HUES6 (cell line): ENCODE data around the gene EIF4B.

Source experiments
- H3K27ac ChIP-seq: 2 replicates; pipeline ENCODE4 v1.7.0; 2013; ENCODE audit warnings: low read depth, mild to moderate bottlenecking, low read length, inconsistent platforms
- H3K27me3 ChIP-seq: 2 replicates; pipeline ENCODE4 v1.6.1; 2013; ENCODE audit warnings: low read length; ENCODE audit not compliant: control insufficient read depth, insufficient read depth
- H3K36me3 ChIP-seq: 2 replicates; pipeline ENCODE4 v1.6.1; 2013; ENCODE audit warnings: low read length; ENCODE audit not compliant: control insufficient read depth, insufficient read depth
- H3K4me1 ChIP-seq: 2 replicates; pipeline ENCODE4 v1.6.1; 2013; ENCODE audit warnings: low read length; ENCODE audit not compliant: control insufficient read depth, insufficient read depth
- H3K4me3 ChIP-seq: 2 replicates; pipeline ENCODE4 v1.5.1; 2013; ENCODE audit warnings: low read depth, low read length
- H3K9ac ChIP-seq: one replicate; pipeline ENCODE4 v1.6.1; 2013; ENCODE audit warnings: mild to moderate bottlenecking, low read length
- H3K9me3 ChIP-seq: 2 replicates; pipeline ENCODE4 v1.6.1; 2013; ENCODE audit warnings: low read depth, low read length; ENCODE audit not compliant: control insufficient read depth, insufficient read depth

Gene EIF4B

DNA sequence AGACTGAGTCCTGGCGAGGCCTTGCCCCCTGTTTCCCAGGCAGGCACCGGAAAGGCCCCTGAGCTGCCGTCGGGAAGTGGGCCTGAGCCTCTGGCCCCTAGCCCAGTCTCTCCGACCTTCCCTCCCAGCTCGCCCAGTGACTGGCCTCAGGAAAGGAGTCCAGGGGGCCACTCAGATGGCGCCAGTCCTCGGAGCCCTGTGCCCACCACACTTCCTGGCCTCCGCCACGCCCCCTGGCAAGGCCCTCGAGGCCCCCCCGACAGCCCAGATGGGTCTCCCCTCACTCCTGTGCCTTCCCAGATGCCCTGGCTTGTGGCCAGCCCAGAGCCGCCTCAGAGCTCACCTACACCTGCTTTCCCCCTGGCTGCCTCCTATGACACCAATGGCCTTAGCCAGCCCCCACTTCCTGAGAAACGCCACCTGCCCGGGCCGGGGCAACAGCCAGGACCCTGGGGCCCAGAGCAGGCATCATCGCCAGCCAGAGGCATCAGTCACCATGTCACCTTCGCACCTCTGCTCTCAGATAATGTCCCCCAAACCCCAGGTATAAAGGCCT lies 54.5 kb downstream of the EIF4B start:
- Histone ChIP-seq H3K9ac (no peak overlapping the region), H3K27me3 (peaks cover 11% of the 10 kb centered on the region; the same call in 1 of the 2 replicates), H3K4me3 (no peak overlapping the region), H3K4me1 (no peaks in the 10 kb centered on the region), H3K9me3 (no peaks in the 10 kb centered on the region), H3K27ac (no peak overlapping the region), H3K36me3 (peaks cover 6% of the 10 kb centered on the region)

DNA sequence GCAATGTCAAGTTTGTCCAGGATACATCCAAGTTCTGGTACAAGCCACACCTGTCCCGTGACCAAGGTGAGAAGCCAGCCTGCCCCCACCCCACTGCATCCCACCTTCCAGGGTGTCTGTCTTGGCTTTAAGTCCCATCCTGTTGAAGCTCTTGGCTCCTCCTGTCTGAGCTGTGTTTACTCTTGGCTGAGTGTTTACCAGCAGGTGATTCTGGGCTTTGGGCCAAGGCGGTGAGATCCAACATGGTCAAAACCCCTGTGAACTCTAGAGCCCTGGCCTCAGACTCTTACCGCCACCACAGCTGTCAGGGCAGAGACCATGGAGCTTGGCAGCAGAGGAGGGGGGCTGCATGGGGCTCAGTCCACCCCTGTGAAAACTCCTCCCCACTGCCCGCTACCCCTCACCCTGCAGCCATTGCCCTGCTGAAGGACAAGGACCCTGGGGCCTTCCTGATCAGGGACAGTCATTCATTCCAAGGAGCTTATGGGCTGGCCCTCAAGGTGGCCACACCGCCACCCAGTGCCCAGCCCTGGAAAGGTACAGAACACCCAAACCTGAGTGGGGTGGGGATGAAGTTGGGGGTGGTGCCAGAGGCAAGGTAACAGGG lies 55.3 kb downstream of the EIF4B start:
- Histone ChIP-seq H3K4me3 (no peak overlapping the region), H3K27me3 (peaks cover 13% of the 10 kb centered on the region; the same call in 1 of the 2 replicates), H3K9ac (no peak overlapping the region), H3K4me1 (peaks cover 5% of the 10 kb centered on the region; the same call in 1 of the 2 replicates), H3K27ac (no peak overlapping the region), H3K36me3 (peaks cover 6% of the 10 kb centered on the region), H3K9me3 (no peaks in the 10 kb centered on the region)

DNA sequence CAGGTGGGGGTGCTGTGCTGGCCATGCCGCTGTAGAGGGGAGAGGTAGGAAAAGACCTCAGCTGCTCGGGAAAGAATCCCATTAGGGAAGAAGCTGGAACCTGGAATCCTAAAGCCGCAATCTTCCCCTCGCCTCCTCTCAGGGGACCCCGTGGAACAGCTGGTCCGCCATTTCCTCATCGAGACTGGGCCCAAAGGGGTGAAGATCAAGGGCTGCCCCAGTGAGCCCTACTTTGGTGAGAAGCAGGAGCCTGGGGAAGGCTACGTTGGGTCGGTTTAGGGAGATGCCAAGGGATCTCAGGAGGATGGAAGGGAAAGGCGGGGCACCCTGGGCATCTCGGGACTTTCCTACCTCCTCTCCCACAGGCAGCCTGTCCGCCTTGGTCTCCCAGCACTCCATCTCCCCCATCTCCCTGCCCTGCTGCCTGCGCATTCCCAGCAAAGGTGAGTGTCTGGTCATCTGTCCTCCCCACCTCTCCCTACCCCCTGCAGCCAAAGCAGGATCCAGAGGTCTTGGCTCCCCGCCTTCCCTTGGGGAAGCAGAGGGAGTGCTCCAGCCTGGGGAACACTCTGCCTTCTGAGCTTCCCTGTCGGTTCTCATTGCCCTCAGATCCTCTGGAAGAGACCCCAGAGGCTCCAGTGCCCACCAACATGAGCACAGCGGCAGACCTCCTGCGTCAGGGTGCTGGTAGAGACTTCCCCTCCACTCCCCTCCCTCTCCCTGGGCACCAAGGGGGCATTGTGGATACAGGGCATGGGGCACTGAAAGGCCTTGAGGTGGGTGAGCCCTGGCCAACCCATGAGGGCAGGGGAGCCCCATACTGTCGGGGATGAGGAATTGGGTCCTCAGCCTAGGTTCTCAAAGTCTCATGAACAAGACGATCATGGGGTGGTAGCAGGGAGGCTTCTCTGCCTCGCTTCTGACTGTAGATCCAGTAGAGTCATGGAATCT lies 56.0 kb downstream of the EIF4B start:
- no peak overlapping the region for H3K9ac ChIP-seq
- peaks cover 6% of the 10 kb centered on the region for H3K36me3 ChIP-seq
- no peak overlapping the region for H3K27ac ChIP-seq
- no peaks in the 10 kb centered on the region for H3K9me3 ChIP-seq
- no peak overlapping the region for H3K4me3 ChIP-seq
- peaks cover 13% of the 10 kb centered on the region; the same call in 1 of the 2 replicates for H3K27me3 ChIP-seq
- H3K4me1 ChIP-seq, result peaks cover 6% of the 10 kb centered on the region; the same call in 1 of the 2 replicates

DNA sequence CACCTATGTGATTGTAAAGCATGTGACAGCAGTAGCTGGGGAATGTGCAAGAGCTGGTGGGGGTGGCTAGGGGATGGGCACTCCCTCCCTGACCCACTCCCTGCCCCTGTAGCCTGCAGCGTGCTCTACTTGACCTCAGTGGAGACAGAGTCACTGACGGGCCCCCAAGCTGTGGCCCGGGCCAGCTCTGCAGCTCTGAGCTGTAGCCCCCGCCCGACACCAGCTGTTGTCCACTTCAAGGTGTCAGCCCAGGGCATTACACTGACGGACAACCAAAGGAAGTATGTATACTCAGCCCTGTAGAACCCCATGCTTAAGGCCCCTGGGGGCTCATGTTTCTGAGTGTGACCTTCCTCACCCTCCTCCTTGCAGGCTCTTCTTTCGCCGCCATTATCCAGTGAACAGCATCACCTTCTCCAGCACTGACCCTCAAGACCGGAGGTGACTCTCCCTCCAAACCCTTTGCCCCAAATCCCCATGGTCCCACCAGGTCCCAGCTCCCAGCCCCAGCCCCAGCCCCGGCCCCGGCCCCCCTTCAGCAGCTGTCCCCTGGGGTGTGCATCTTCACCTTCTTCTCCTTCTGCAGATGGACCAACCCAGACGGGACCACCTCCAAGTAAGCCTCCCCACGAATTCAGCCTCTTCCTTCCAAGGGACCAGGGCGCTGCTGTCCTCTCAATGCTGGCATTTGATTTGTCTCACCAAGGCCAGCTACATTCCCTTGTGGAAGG lies 56.9 kb downstream of the EIF4B start:
- Histone ChIP-seq H3K9ac (no peak overlapping the region), H3K27ac (no peak overlapping the region)

DNA sequence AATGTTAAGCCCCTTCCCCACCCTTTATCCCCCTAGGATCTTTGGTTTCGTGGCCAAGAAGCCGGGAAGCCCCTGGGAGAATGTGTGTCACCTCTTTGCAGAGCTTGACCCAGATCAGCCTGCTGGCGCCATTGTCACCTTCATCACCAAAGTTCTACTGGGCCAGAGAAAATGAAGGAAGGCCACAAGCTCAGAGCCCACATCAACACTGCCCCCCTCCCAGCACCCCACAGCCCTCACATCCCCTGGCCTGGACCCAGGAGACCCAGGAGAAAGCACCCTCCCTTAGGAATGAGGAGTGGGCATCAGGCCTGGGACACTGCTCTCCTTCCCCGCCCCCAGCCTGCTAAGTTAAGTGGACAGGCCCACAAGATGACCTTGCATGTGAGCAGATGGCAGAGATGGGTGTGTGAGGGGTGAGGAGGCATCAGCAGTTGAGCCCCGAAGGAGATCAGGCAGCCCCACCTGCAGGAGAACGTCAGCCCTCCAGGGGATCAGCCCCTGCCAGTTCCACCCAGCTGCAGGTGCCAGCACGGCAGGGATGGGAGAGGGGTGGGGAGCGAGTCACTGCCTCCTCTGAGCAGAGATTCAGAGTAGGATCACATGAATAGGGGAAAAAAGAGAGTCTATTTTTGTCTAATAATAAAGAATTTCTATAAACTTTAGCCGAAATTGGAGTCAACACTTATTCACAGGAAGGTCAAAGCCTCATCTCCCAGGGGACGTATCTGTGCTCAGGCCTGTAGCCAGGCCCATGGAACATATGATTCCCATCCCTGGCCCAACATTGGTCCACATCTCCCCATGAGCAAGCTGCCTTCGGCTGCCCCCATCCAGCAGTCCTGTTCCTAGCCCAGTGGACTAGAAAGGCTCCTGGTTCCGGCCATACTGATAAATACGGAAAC lies 57.7 kb downstream of the EIF4B start:
- Histone ChIP-seq H3K4me1 (peaks cover 11% of the 10 kb centered on the region; the same call in 1 of the 2 replicates), H3K9ac (no peak overlapping the region), H3K36me3 (peaks cover 6% of the 10 kb centered on the region), H3K4me3 (no peak overlapping the region), H3K27ac (no peak overlapping the region), H3K27me3 (0 out of 2 replicates have a peak, but pooled peaks cover 6% of the 10 kb centered on the region), H3K9me3 (no peaks in the 10 kb centered on the region)

More for the DNA sequence above, 56.9 kb downstream of the EIF4B start:
- Histone ChIP-seq H3K9me3 (no peaks in the 10 kb centered on the region), H3K4me3 (no peak overlapping the region), H3K4me1 (peaks cover 6% of the 10 kb centered on the region; the same call in 1 of the 2 replicates), H3K27me3 (0 out of 2 replicates have a peak, but pooled peaks cover 8% of the 10 kb centered on the region), H3K36me3 (peaks cover 6% of the 10 kb centered on the region)

DNA sequence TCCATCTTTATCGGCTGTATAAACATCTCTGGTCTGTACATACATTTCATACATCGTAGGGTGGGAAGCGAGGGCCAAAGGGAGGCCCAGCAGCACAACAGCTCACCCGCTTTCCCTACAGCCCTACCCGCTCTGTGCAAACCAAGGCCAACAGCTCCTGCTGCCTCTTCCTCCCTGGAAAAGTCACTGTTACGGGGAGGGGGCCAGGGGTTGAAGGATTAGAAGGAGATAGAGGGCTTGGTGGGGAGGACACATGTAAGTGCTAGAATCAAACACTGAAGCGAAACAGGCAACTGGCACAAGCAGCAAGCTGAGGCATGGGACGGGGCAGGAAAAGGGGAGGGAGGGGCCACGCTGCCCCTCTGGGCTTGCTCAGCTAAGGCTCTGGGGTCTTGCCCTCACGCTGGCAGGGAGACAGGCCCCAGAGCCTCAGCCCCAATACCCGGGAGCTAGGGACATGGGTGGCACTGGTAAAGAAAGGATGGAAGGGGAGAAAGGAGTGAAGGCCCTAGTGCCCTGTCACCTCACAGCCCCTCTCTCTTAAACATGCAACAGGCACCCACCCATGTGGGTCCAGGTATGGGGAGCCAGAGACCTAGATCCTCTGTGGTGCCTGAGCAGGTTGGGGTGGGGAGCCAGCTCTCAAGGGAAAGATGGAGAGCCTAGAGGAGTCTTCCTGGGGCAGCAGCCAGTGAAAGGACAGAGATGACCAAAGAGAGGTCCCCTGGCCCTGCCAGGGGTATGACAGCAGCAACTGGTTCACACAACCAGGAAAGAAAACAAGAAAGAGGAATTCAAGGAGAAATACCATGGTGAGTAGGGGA lies 58.6 kb downstream of the EIF4B start:
- Histone ChIP-seq H3K9ac (no peak overlapping the region), H3K4me3 (no peak overlapping the region), H3K9me3 (no peaks in the 10 kb centered on the region), H3K4me1 (peaks cover 20% of the 10 kb centered on the region), H3K27ac (no peak overlapping the region), H3K36me3 (peaks cover 6% of the 10 kb centered on the region), H3K27me3 (0 out of 2 replicates have a peak, but pooled peaks cover 5% of the 10 kb centered on the region)

DNA sequence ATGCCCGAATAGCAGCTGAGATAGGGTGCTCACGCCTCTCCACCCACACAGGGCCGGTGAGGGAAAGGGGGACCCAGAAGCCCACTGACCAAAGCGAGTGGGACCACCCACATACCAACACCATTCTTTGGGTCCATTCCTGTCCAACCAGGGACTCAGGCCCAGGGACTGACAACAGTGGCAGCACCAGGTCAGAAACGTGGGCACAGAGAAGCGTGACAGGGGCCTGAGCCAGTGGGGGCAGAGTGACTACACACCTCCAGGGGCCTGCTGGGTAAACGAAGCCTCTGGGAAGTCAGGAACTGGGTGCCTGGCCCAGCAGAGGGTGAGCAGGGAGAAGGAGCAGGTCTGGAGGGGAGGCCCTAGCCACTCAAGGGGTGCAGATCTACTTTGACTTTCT lies 59.2 kb downstream of the EIF4B start:
- Histone ChIP-seq H3K27ac (no peak overlapping the region), H3K36me3 (peaks cover 6% of the 10 kb centered on the region)

DNA sequence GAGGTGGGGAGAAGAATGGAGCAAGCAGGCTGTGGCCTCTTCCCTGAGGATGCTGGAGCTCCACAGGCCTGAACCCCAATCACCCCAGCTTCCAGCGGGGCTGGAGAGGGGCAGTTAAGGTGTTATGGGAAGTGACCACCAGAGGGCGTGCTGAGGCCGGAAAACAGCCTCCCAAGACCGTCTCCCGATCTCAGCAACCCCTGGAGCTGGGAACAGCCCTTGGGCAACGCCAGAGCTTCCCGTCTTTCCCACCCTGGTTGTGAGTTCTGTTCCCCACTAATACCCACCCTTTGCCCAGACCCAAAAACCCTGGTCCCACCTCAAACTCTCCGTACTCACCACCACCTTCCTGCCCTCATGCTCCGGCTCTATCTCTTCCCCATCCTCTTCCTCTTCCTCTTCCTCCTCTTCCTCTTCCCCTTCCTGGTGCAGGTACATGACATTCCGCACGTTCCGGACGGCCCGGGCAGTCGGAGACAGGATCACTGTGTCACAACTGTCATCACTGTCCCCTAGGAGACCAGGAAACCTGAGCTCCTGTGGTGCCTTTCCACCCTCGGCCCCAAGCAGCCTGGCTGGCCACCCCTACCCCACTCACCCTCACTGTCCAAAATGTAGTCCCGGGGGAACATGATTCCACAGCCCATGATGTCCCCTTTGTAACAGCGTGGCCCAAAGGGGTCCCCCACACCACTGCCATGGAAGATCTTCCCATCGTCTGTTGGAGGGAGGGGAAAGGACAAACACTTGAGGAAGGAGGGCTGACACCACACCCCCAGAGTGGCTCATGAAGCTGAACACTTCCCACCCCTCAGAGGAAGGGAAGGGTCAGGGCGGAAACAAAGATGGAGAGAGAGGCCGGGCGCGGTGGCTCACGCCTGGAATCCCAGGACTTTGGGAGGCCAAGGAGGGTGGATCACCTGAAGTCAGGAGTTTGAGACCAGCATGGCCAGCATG lies 60.0 kb downstream of the EIF4B start:
- Histone ChIP-seq H3K27me3 (0 out of 2 replicates have a peak, but pooled peaks cover 2% of the 10 kb centered on the region), H3K27ac (no peak overlapping the region), H3K4me3 (no peak overlapping the region), H3K36me3 (peaks cover 6% of the 10 kb centered on the region), H3K4me1 (peaks cover 32% of the 10 kb centered on the region), H3K9ac (no peak overlapping the region), H3K9me3 (no peaks in the 10 kb centered on the region)

More for the DNA sequence above, 59.2 kb downstream of the EIF4B start:
- no peak overlapping the region for H3K4me3 ChIP-seq
- H3K9me3 ChIP-seq, result no peaks in the 10 kb centered on the region
- 0 out of 2 replicates have a peak, but pooled peaks cover 2% of the 10 kb centered on the region for H3K27me3 ChIP-seq
- no peak overlapping the region for H3K9ac ChIP-seq
- H3K4me1 ChIP-seq, result peaks cover 27% of the 10 kb centered on the region
